ENCODE data around the gene GCSH.

The GCSH gene

GRCh38 chr16:81095953-81096714 lies at the start of gene GCSH:
TSS of gene GCSH (minus strand) at chr16:81096395. CDS start at chr16:81096278, 117 bp downstream.
- no peak for TF ChIP-seq CTCF (IDR thresholded peaks at IDR 0.05)

GRCh38 chr16:81143921-81144471 lies 47.8 kb upstream of the GCSH start:
- TF ChIP-seq CTCF (IDR thresholded peaks at IDR 0.05), result no peak

GRCh38 chr16:81142864-81143263 lies 46.7 kb upstream of the GCSH start:
- no peak for TF ChIP-seq CTCF (IDR thresholded peaks at IDR 0.05)

- TF ChIP-seq CTCF (IDR thresholded peaks at IDR 0.05), result no peak; the same call in 1 of the 2 replicates
Observed at GRCh38 chr16:81140930-81141780, 45.0 kb upstream of the GCSH start.

GRCh38 chr16:81138831-81139557 lies 42.8 kb upstream of the GCSH start:
- TF ChIP-seq CTCF (IDR thresholded peaks at IDR 0.05), result no peak

GRCh38 chr16:81137754-81138153 lies 41.6 kb upstream of the GCSH start:
- no peak for TF ChIP-seq CTCF (IDR thresholded peaks at IDR 0.05)
